A549 (cell line): Measurements from ENCODE around the gene TEF. TPM values are rescaled to one million over a fixed set of nuclear protein-coding genes. Genes with fewer than 3 reads are reported as not detected.

Experiments used
- ATAC-seq, 2 experiments: fragments of 200-7000 bp in 1 of 2; fragments of >200 bp in 1 of 2; cut with Nextera tagmentation in 1 of 2; cut with Tn5 transposase in 1 of 2; 3 replicates each; pipeline versions ENCODE4 v1.8.0 to v1.9.1; 2018 to 2020; ENCODE audit warnings: mild to moderate bottlenecking in 1 of 2, moderate library complexity in 1 of 2
- CTCF ChIA-PET: fragments of 300-600 bp; sonication (Branson Sonifier 250); formaldehyde crosslinking; extraction: SDS; loops from one replicate; lab custom pipeline; 2021; ENCODE audit warnings: antibody characterized with exemption, inconsistent platforms; lab: Yijun Ruan, JAX
- POLR2A ChIA-PET: fragments of 350-600 bp; formaldehyde crosslinking; extraction: SDS; loops from one replicate; lab custom pipeline; 2021; ENCODE audit warnings: antibody characterized with exemption, inconsistent platforms; lab: Yijun Ruan, JAX
- DNase-seq, 2 experiments: peaks; one replicate each; pipeline versions ENCODE4 v3.0.0 to v3.0.0-alpha.2; 2011 to 2016; ENCODE audit warnings: low read depth in 1 of 2, low spot score in 1 of 2
- FAIRE-seq: peaks from 2 replicates; lab custom pipeline; 2011; peaks lifted over from hg19 to GRCh38; lab: Jason Lieb, UNC
- H3K27ac ChIP-seq, 2 experiments: fragments of >200 bp; sonication (Bioruptor Twin); formaldehyde crosslinking; 3 replicates each; pipeline ENCODE4 v1.5.1; 2016 to 2017
- H3K4me1 ChIP-seq: fragments of >200 bp; sonication (Bioruptor Twin); formaldehyde crosslinking; 3 replicates; pipeline ENCODE4 v1.6.1; 2016
- H3K4me2 ChIP-seq: fragments of >200 bp; sonication (Bioruptor Twin); formaldehyde crosslinking; 3 replicates; pipeline ENCODE4 v1.6.1; 2016
- H3K4me3 ChIP-seq: fragments of >200 bp; sonication (Bioruptor Twin); formaldehyde crosslinking; 3 replicates; pipeline ENCODE4 v1.5.1; 2016
- H3K9me3 ChIP-seq: fragments of >200 bp; sonication (Bioruptor Twin); formaldehyde crosslinking; 3 replicates; pipeline ENCODE4 v1.6.1; 2016
- BCL3 ChIP-seq: fragments of >200 bp; sonication (Bioruptor Twin); formaldehyde crosslinking; IDR thresholded peaks from 3 replicates; pipeline ENCODE4 v1.6.1; 2016
- BHLHE40 ChIP-seq: IDR thresholded peaks from 2 replicates; pipeline ENCODE4 v1.6.1; 2012; ENCODE audit warnings: low read depth, low read length, inconsistent platforms
- CBX2 ChIP-seq: fragments of 200-600 bp; sonication (generic); IDR thresholded peaks from 2 replicates; pipeline ENCODE4 v1.6.1; 2016; ENCODE audit warnings: low read depth, mild to moderate bottlenecking, borderline replicate concordance
- CBX8 ChIP-seq: fragments of 200-600 bp; sonication (generic); IDR thresholded peaks from 2 replicates; pipeline ENCODE4 v1.6.1; 2016
- CEBPB ChIP-seq, 2 experiments: fragments of >200 bp in 1 of 2; sonication (Bioruptor Twin) in 1 of 2; formaldehyde crosslinking in 1 of 2; IDR thresholded peaks; 2 replicates each; pipeline ENCODE4 v1.6.1; 2012 to 2016
- CHD2 ChIP-seq: fragments of 150-350 bp; IDR thresholded peaks from 2 replicates; pipeline ENCODE4 v1.6.1; 2014; ENCODE audit warnings: low read length; ENCODE audit not compliant: partially characterized antibody
- HEYL ChIP-seq: fragments of 250-450 bp; sonication (Bioruptor Pico); IDR thresholded peaks from 2 replicates; pipeline ENCODE4 v1.8.0; 2021; ENCODE audit warnings: mild to moderate bottlenecking, moderate library complexity
- HOXA7 ChIP-seq: fragments of 250-450 bp; sonication (Bioruptor Pico); IDR thresholded peaks from 2 replicates; pipeline ENCODE4 v1.5.0; 2020; ENCODE audit warnings: mild to moderate bottlenecking, moderate library complexity
- HOXB13 ChIP-seq: fragments of 250-450 bp; sonication (Bioruptor Pico); IDR thresholded peaks from 2 replicates; pipeline ENCODE4 v1.5.0; 2020; ENCODE audit warnings: low read depth, mild to moderate bottlenecking, moderate library complexity
- KDM1A ChIP-seq: fragments of 200-600 bp; sonication (generic); IDR thresholded peaks from 2 replicates; pipeline ENCODE4 v1.6.1; 2016; ENCODE audit warnings: low read depth, mild to moderate bottlenecking
- MAX ChIP-seq: IDR thresholded peaks from 2 replicates; pipeline ENCODE4 v1.6.1; 2012
- MAZ ChIP-seq: fragments of 150-350 bp; IDR thresholded peaks from 2 replicates; pipeline ENCODE4 v1.6.1; 2014; ENCODE audit warnings: antibody characterized with exemption, low read depth, low read length, borderline replicate concordance
- NFE2L2 ChIP-seq: fragments of 150-350 bp; conservative IDR thresholded peaks from 2 replicates; pipeline ENCODE4 v1.6.1; 2014; ENCODE audit warnings: low read length
- NPAS2 ChIP-seq: fragments of 250-450 bp; sonication (Bioruptor Pico); IDR thresholded peaks from 2 replicates; pipeline ENCODE4 v1.8.0; 2022; ENCODE audit warnings: mild to moderate bottlenecking, moderate library complexity, borderline replicate concordance
- NR3C1 ChIP-seq: fragments of >200 bp; sonication (Bioruptor Twin); formaldehyde crosslinking; IDR thresholded peaks from 3 replicates; pipeline ENCODE4 v1.6.1; 2017
- POLR2AphosphoS2 ChIP-seq: conservative IDR thresholded peaks from 2 replicates; pipeline ENCODE4 v1.6.1; 2012; ENCODE audit warnings: low read length, improper control_type of control experiment, inconsistent platforms
- RFX5 ChIP-seq: fragments of 450-650 bp; IDR thresholded peaks from 2 replicates; pipeline ENCODE4 v1.7.1; 2014; ENCODE audit warnings: antibody characterized with exemption, mild to moderate bottlenecking, moderate library complexity
- RNF2 ChIP-seq: fragments of 200-600 bp; sonication (generic); IDR thresholded peaks from 2 replicates; pipeline ENCODE4 v1.6.1; 2016; ENCODE audit warnings: low read depth, mild to moderate bottlenecking, antibody characterized with exemption, moderate library complexity, borderline replicate concordance
- SMC3 ChIP-seq: fragments of >200 bp; sonication (Bioruptor Twin); formaldehyde crosslinking; IDR thresholded peaks from 3 replicates; pipeline ENCODE4 v1.6.1; 2018; ENCODE audit warnings: inconsistent platforms
- SREBF2 ChIP-seq: fragments of 450-650 bp; IDR thresholded peaks from 2 replicates; pipeline ENCODE4 v1.6.1; 2014; ENCODE audit warnings: mild to moderate bottlenecking, moderate library complexity
- TP53 ChIP-seq: fragments of 250-450 bp; sonication (Bioruptor Pico); IDR thresholded peaks from 2 replicates; pipeline ENCODE4 v1.5.0; 2021; ENCODE audit warnings: mild to moderate bottlenecking, moderate library complexity
- ZNF302 ChIP-seq: fragments of 250-450 bp; sonication (Bioruptor Pico); IDR thresholded peaks from 2 replicates; pipeline ENCODE4 v1.9.0; 2021; ENCODE audit warnings: inconsistent platforms, mild to moderate bottlenecking, moderate library complexity
- ZSCAN20 ChIP-seq: fragments of 250-450 bp; sonication (Bioruptor Pico); IDR thresholded peaks from 2 replicates; pipeline ENCODE4 v1.8.0; 2022; ENCODE audit warnings: mild to moderate bottlenecking, moderate library complexity
- WGBS: methylation state at CpG from one replicate; pipeline ENCODE4 v1.1.6; 2017; ENCODE audit errors: missing lambda C conversion rate; 5-methylcytosine and 5-hydroxymethylcytosine counted together
- polyA plus RNA-seq, 4 experiments: library from polyadenylated mRNA; depleted of rRNA in 3 of 4; stranded (reverse); fragments of >200 nt; fragmentation: RNase III in 1 of 4; extraction: RNeasy Plus Mini Kit Qiagen cat#74134 plus additional on column Dnase treatment in 1 of 4; gene quantifications; 2 replicates in 3 of 4; 3 replicates in 1 of 4; pipeline ENCODE4 v1.2.3, GENCODE V29; 2011 to 2017
- TF ChIP-seq, protein P1 (sequence below): fragments of >200 bp; sonication (Bioruptor Twin); formaldehyde crosslinking; IDR thresholded peaks from 3 replicates; pipeline ENCODE4 v1.5.1; 2016
- TF ChIP-seq, protein P2 (sequence below): IDR thresholded peaks from 2 replicates; pipeline ENCODE4 v1.6.1; 2012
- TF ChIP-seq, protein P3 (sequence below): fragments of 250-450 bp; sonication (Bioruptor Pico); IDR thresholded peaks from 2 replicates; pipeline ENCODE4 v1.5.0; 2021; ENCODE audit warnings: mild to moderate bottlenecking, moderate library complexity, borderline replicate concordance
- TF ChIP-seq, protein P4 (sequence below): IDR thresholded peaks from 2 replicates; pipeline ENCODE4 v1.6.1; 2012; ENCODE audit warnings: low read depth, borderline replicate concordance

The TEF gene
- polyA plus RNA-seq, 2 of the 4 experiments (the other 2 are of a cell fraction) = 1.4 to 2.8 TPM

GRCh38 chr22:41387341-41387740, 5.6 kb downstream of the TEF start:
- no peak for TF ChIP-seq NR3C1
- no peak for TF ChIP-seq BHLHE40
- TF ChIP-seq NPAS2 (CRISPR knock-in tag) = no peak
- TF ChIP-seq SREBF2 = no peak
- TF ChIP-seq, protein P1, sequence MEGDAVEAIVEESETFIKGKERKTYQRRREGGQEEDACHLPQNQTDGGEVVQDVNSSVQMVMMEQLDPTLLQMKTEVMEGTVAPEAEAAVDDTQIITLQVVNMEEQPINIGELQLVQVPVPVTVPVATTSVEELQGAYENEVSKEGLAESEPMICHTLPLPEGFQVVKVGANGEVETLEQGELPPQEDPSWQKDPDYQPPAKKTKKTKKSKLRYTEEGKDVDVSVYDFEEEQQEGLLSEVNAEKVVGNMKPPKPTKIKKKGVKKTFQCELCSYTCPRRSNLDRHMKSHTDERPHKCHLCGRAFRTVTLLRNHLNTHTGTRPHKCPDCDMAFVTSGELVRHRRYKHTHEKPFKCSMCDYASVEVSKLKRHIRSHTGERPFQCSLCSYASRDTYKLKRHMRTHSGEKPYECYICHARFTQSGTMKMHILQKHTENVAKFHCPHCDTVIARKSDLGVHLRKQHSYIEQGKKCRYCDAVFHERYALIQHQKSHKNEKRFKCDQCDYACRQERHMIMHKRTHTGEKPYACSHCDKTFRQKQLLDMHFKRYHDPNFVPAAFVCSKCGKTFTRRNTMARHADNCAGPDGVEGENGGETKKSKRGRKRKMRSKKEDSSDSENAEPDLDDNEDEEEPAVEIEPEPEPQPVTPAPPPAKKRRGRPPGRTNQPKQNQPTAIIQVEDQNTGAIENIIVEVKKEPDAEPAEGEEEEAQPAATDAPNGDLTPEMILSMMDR = no peak
- no peak for TF ChIP-seq MAX
- TF ChIP-seq RNF2 = no peak
- TF ChIP-seq, protein P2, sequence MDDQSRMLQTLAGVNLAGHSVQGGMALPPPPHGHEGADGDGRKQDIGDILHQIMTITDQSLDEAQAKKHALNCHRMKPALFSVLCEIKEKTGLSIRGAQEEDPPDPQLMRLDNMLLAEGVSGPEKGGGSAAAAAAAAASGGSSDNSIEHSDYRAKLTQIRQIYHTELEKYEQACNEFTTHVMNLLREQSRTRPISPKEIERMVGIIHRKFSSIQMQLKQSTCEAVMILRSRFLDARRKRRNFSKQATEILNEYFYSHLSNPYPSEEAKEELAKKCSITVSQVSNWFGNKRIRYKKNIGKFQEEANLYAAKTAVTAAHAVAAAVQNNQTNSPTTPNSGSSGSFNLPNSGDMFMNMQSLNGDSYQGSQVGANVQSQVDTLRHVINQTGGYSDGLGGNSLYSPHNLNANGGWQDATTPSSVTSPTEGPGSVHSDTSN = no peak
- no peak for TF ChIP-seq RFX5
- no peak for TF ChIP-seq SMC3
- TF ChIP-seq, all 56 proteins: peak for 0
- 93% methylated on average over 7 of the region's 7 CpGs for WGBS
- Histone ChIP-seq H3K4me3 (no peak overlapping the region), H3K27ac (no peak overlapping the region), H3K4me1 (peaks cover 4% of the 10 kb centered on the region; the same call in 1 of the 3 replicates), H3K9me3 (no peaks in the 10 kb centered on the region), H3K4me2 (no peak overlapping the region)
- CTCF ChIA-PET = interaction anchor here (0.6 to 0.9 kb wide), 2 partner anchors 16 to 151 kb away, joined by 3 to 4 read pairs; no protein-coding TSS in a partner anchor
- ATAC-seq (no peak), FAIRE-seq (no peak), DNase-seq (no peak)
- POLR2A ChIA-PET = no interaction called here

DNA sequence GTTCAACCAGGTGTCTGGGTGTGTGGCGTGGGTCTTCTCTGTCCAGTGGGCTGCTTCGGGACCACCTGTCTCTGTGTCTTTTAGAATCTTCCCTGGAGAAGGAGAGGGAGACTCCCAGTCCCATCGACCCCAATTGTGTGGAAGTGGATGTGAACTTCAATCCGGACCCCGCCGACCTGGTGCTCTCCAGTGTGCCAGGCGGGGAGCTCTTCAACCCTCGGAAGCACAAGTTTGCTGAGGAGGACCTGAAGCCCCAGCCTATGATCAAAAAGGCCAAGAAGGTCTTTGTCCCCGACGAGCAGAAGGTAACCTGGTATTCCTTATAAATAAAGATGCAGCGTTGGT, 12.2 kb downstream of the TEF start:
- no peak for FAIRE-seq
- no peak for ATAC-seq
- CTCF ChIA-PET = interaction anchor here (5.2 kb wide), 1 partner anchor 9 kb away, joined by 24 read pairs; no protein-coding TSS in a partner anchor

GRCh38 chr22:41395531-41396240, 13.9 kb downstream of the TEF start:
- no peak for FAIRE-seq
- no peak overlapping the region for H3K4me3 ChIP-seq
- CTCF ChIA-PET = interaction anchor here (1.4 to 5.2 kb wide), 2 partner anchors 8 to 131 kb away, joined by 4 to 24 read pairs; no protein-coding TSS in a partner anchor
- no peak for DNase-seq
- no peak overlapping the region for H3K4me2 ChIP-seq
- WGBS = 84% methylated on average over 33 of the region's 37 CpGs
- no peak for ATAC-seq
- H3K27ac ChIP-seq = no peak overlapping the region
- POLR2A ChIA-PET = no interaction called here
- no peaks in the 10 kb centered on the region for H3K4me1 ChIP-seq
- H3K9me3 ChIP-seq = no peaks in the 10 kb centered on the region
- no peak for TF ChIP-seq CBX8
- no peak for TF ChIP-seq BCL3
- TF ChIP-seq, protein P3, sequence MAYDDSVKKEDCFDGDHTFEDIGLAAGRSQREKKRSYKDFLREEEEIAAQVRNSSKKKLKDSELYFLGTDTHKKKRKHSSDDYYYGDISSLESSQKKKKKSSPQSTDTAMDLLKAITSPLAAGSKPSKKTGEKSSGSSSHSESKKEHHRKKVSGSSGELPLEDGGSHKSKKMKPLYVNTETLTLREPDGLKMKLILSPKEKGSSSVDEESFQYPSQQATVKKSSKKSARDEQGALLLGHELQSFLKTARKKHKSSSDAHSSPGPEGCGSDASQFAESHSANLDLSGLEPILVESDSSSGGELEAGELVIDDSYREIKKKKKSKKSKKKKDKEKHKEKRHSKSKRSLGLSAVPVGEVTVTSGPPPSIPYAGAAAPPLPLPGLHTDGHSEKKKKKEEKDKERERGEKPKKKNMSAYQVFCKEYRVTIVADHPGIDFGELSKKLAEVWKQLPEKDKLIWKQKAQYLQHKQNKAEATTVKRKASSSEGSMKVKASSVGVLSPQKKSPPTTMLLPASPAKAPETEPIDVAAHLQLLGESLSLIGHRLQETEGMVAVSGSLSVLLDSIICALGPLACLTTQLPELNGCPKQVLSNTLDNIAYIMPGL (CRISPR knock-in tag) = no peak
- TF ChIP-seq ZSCAN20 = no peak
- TF ChIP-seq, protein P4, sequence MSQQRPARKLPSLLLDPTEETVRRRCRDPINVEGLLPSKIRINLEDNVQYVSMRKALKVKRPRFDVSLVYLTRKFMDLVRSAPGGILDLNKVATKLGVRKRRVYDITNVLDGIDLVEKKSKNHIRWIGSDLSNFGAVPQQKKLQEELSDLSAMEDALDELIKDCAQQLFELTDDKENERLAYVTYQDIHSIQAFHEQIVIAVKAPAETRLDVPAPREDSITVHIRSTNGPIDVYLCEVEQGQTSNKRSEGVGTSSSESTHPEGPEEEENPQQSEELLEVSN = no peak
- no peak for TF ChIP-seq HEYL (CRISPR knock-in tag)
- no peak for TF ChIP-seq CBX2
- TF ChIP-seq HOXA7 (CRISPR knock-in tag) = no peak
- no peak for TF ChIP-seq CEBPB (IDR thresholded peaks at IDR 0.05)

More for the DNA sequence above, 12.2 kb downstream of the TEF start:
- Histone ChIP-seq H3K4me3 (no peak overlapping the region), H3K27ac (no peak overlapping the region), H3K9me3 (no peaks in the 10 kb centered on the region)
- TF ChIP-seq CBX2 = no peak
- no peak for TF ChIP-seq KDM1A
- TF ChIP-seq BHLHE40 = no peak
- no peak for TF ChIP-seq ZNF302 (CRISPR knock-in tag)
- TF ChIP-seq POLR2AphosphoS2 = no peak
- TF ChIP-seq CBX8 = no peak
- no peak for TF ChIP-seq MAZ
- no peak for TF ChIP-seq SMC3
- no peak for TF ChIP-seq BCL3
- no peak for TF ChIP-seq CHD2
- TF ChIP-seq HOXB13 (CRISPR knock-in tag) = no peak
- TF ChIP-seq NFE2L2 = no peak
- no peak for TF ChIP-seq TP53 (CRISPR knock-in tag)
- TF ChIP-seq, all 56 proteins: peak for 0
- Histone ChIP-seq H3K4me2 (no peak overlapping the region), H3K4me1 (no peaks in the 10 kb centered on the region)
- 93% methylated on average over 11 of the region's 11 CpGs for WGBS
- POLR2A ChIA-PET = no interaction called here
- no peak for DNase-seq
